Heart right ventricle (tissue), 16 donors: ENCODE measurements around the gene DEPDC5. TPM values are rescaled to one million over a fixed set of nuclear protein-coding genes. Genes with fewer than 3 reads are reported as not detected.

Experiments used
- ATAC-seq, 8 donors: fragments of 200-7000 bp; cut with Tn5 transposase; one replicate each; pipeline ENCODE4 v1.9.1; 2020; ENCODE audit warnings: mild to moderate bottlenecking in 8 of 8, moderate library complexity in 8 of 8, moderate number of reproducible peaks in 1 of 8
- DNase-seq, 2 donors: peaks; one replicate each; pipeline ENCODE4 v3.0.0-alpha.2; 2020
- H3K27ac ChIP-seq, 10 donors: fragments of 200-600 bp; sonication (generic) in 2 of 10; one replicate each; pipeline versions ENCODE4 v1.5.0 to v1.8.0; 2020 to 2022; ENCODE audit warnings: mild to moderate bottlenecking in 3 of 10
- H3K27me3 ChIP-seq, 7 donors: fragments of 200-600 bp; one replicate each; pipeline ENCODE4 v1.8.0; 2021 to 2022; ENCODE audit warnings: mild to moderate bottlenecking in 2 of 7
- H3K36me3 ChIP-seq, 9 donors: fragments of 200-600 bp; sonication (generic) in 1 of 9; one replicate each; pipeline versions ENCODE4 v1.5.0 to v1.8.0; 2020 to 2022; ENCODE audit warnings: mild to moderate bottlenecking in 2 of 9
- H3K4me1 ChIP-seq, 9 donors: fragments of 200-600 bp; sonication (generic) in 1 of 9; one replicate each; pipeline versions ENCODE4 v1.5.0 to v1.8.0; 2020 to 2022; ENCODE audit warnings: mild to moderate bottlenecking in 4 of 9
- H3K4me3 ChIP-seq, 10 donors: fragments of 200-600 bp; sonication (generic) in 2 of 10; one replicate each; pipeline versions ENCODE4 v1.5.0 to v1.8.0; 2020 to 2022; ENCODE audit warnings: mild to moderate bottlenecking in 7 of 10, moderate library complexity in 2 of 10
- H3K9me3 ChIP-seq, 11 donors: fragments of 200-600 bp in 10 of 11; sonication (generic) in 2 of 11; one replicate each; pipeline versions ENCODE4 v1.5.0 to v1.8.0; 2013 to 2022; ENCODE audit warnings: mild to moderate bottlenecking in 2 of 11, control low read depth in 1 of 11, moderate library complexity in 1 of 11
- WGBS, 2 donors: extraction: QIAGEN DNeasy Blood & Tissue Kit; methylation state at CpG; one replicate each; pipeline ENCODE4 v1.1.7; 2013; ENCODE audit warnings: inconsistent platforms in 1 of 2; 5-methylcytosine and 5-hydroxymethylcytosine counted together
- intact Hi-C, 10 donors: fragments of 100-400 bp; cut with DNase I; formaldehyde crosslinking; loops; one replicate each; pipeline versions ENCODE4 v1.11.1 to v1.14.2; 2022
- polyA plus RNA-seq, 2 donors: library from polyadenylated mRNA; stranded (reverse); fragments of 200-250 nt; gene quantifications; one replicate each; pipeline ENCODE4 v1.2.3, GENCODE V29; 2013
- total RNA-seq, 10 donors: library from RNA; stranded (reverse); fragmentation: NEBNext Ultra II Directional in 3 of 10; extraction: Animal tissue kit (Norgen Biotek cat#: 25700) in 3 of 10; gene quantifications; one replicate each; pipeline versions ENCODE4 v1.2.1 to v1.2.4, GENCODE V29; 2021 to 2023
- TF ChIP-seq, protein P1 (sequence below), 9 donors: fragments of 200-600 bp; sonication (generic) in 2 of 9; IDR thresholded peaks; one replicate each; pipeline versions ENCODE4 v1.5.0 to v1.8.0; 2021 to 2022; ENCODE audit warnings: antibody characterized with exemption in 9 of 9, mild to moderate bottlenecking in 5 of 9, moderate library complexity in 1 of 9
- donor health status: Arrhythmogenic right ventricular cardiomyopathy.
- donor health status: ischemic (EF 13 %, LVEDD 7.1; RV severe dilation, severe dysfunction).
- donor health status: healthy with polysubstance abuse.
- donor health status: DM: no; HTN: yes; CAD: no.
- donor health status: DM: no; HTN: no; CAD: no.
- donor health status: ischemic (EF 25% LVEDD 6.9; RV normal size, moderate dysfunction).
- donor health status: ischemic (EF 25% LVEDD 5.7; RV mildly dilated, moderate dysfunction).
- donor health status: healthy.
- donor health status: DM: yes; HTN: yes; CAD: no.
- donor health status: Ischemic cardiomyopathy.
- donor health status: ischemic (EF 35%, LVEDD 5.7; RV mildly dilated, moderate dysfunction).
- donor health status: nonischemic (EF 11% LVEDD 7.7; RV severe dilation, severe dysfunction).
- donor health status: DM: yes; HTN: yes; CAD: no.
- donor health status: PGD.
- donor health status: ischemic (EF 29% LVEDD 5.4; RV normal size, mild dysfunction).
- donor health status: nonischemic (EF 23%, LVEDD 6.1; RV moderate dilation, normal function).

The DEPDC5 gene
- total and polyA plus RNA-seq, 12 donors: 6.2 to 19.1 (median 14.4) TPM

DNA sequence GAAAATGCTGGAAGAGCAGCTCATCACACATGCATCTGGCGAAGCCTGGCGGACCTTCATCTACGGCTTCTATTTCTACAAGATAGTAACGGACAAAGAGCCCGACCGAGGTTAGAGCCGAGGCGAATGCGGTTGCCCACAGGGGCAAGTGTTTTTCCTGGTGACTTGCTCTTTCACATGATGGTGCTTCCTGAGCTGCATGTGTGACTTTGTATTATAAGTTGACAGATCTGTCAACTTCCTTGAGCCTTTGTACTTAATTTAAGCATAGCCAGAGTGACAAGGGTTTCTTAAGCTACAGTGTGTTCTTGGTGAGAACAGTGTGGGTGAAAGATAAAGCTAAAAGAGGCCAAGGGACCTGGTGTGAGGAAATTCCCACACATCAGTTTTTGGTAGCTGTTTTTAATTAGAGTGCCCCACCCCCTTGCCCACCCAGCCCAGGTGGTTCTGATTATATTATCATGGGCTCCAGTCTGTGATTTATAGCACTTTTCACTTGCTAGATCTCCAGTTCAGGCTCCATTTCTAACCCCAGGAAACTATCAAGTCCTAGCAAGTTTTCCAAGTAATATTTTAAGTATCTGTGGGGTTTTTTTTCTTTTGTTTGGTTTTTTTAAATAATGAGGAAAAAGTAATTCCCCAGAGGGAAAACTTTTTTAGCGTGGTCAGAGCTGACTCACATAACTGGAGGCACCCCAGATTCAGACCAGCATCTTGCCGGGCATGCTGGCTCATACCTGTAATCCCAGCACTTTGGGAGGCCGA lies 122.5 kb downstream of the DEPDC5 start:
- intact Hi-C loops: no loop called here
- H3K27ac ChIP-seq: no peak overlapping the region
- no peaks in the 10 kb centered on the region for H3K9me3 ChIP-seq
- no peak overlapping the region for H3K4me3 ChIP-seq
- ATAC-seq (no peak), DNase-seq (no peak)
- H3K4me1 ChIP-seq: peaks cover 0 to 8% (median 0%) of the 10 kb centered on the region in 9 donors
- TF ChIP-seq, protein P1, sequence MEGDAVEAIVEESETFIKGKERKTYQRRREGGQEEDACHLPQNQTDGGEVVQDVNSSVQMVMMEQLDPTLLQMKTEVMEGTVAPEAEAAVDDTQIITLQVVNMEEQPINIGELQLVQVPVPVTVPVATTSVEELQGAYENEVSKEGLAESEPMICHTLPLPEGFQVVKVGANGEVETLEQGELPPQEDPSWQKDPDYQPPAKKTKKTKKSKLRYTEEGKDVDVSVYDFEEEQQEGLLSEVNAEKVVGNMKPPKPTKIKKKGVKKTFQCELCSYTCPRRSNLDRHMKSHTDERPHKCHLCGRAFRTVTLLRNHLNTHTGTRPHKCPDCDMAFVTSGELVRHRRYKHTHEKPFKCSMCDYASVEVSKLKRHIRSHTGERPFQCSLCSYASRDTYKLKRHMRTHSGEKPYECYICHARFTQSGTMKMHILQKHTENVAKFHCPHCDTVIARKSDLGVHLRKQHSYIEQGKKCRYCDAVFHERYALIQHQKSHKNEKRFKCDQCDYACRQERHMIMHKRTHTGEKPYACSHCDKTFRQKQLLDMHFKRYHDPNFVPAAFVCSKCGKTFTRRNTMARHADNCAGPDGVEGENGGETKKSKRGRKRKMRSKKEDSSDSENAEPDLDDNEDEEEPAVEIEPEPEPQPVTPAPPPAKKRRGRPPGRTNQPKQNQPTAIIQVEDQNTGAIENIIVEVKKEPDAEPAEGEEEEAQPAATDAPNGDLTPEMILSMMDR (IDR thresholded peaks at IDR 0.05): no peak
- no peaks in the 10 kb centered on the region for H3K27me3 ChIP-seq
- WGBS, 2 donors: 93 to 94% methylated on average over 12 of the region's 12 CpGs
- peaks cover 0 to 90% (median 17%) of the 10 kb centered on the region in 9 donors for H3K36me3 ChIP-seq

DNA sequence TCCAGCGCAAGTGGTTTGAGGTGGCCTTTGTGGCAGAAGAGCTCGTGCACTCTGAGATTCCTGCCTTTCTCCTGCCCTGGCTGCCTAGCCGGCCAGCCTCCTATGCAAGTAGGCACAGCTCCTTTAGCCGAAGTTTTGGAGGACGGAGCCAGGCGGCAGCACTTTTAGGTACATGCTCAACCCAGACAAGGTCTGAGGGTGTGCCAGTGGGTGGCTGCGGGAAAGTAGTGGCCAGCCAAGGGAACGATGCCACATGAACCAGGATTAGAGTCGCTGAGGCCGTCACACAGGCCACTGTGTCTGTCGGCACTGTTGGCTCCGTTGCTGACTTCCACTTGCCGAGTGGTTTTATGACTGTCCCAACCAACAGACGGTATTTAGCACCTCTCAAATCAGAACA lies 125.8 kb downstream of the DEPDC5 start:
- ATAC-seq: no peak

DNA sequence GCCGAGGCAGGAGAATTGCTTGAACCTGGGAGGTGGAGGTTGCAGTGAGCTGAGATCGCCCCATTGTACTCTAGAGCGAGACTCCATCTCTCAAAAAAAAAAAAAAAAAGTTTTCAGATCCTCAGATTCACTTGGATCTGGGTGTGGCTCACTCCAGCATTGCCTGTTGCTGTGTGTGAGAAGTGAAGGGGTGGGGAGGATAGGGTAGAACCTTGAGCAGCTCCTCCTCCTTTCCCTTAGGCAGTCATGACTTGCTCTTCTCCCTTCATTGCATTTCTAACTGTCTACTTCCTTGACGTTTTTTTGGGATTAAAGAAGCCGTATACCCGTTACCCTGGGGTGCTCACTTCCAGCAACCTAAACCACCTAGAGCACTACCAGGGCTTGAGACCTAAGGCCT lies 127.4 kb downstream of the DEPDC5 start:
- Histone ChIP-seq H3K27ac (no peak overlapping the region), H3K4me3 (no peak overlapping the region), H3K36me3 (peaks cover 0 to 82% (median 7%) of the 10 kb centered on the region in 9 donors), H3K9me3 (no peaks in the 10 kb centered on the region), H3K4me1 (no peaks in the 10 kb centered on the region), H3K27me3 (no peaks in the 10 kb centered on the region)
- ATAC-seq: no peak
- WGBS, 2 donors: 90 to 92% methylated on average over 6 of the region's 6 CpGs
- TF ChIP-seq, protein P1 (IDR thresholded peaks at IDR 0.05): no peak
- intact Hi-C loops: loop anchor here in 1 of 10 donors (2.0 kb wide), 1 partner anchor 76 kb away; no protein-coding TSS in a partner anchor
- no peak for DNase-seq

More for the DNA sequence above, 125.8 kb downstream of the DEPDC5 start:
- H3K27ac ChIP-seq: no peak overlapping the region
- TF ChIP-seq, protein P1 (IDR thresholded peaks at IDR 0.05): no peak
- no peak overlapping the region for H3K4me3 ChIP-seq
- H3K36me3 ChIP-seq: peaks cover 0 to 87% (median 16%) of the 10 kb centered on the region in 9 donors
- no peaks in the 10 kb centered on the region for H3K9me3 ChIP-seq
- intact Hi-C loops: no loop called here
- no peaks in the 10 kb centered on the region for H3K4me1 ChIP-seq
- 88 to 91% methylated on average over 14 of the region's 14 CpGs for WGBS, 2 donors
- H3K27me3 ChIP-seq: no peaks in the 10 kb centered on the region
- no peak for DNase-seq

DNA sequence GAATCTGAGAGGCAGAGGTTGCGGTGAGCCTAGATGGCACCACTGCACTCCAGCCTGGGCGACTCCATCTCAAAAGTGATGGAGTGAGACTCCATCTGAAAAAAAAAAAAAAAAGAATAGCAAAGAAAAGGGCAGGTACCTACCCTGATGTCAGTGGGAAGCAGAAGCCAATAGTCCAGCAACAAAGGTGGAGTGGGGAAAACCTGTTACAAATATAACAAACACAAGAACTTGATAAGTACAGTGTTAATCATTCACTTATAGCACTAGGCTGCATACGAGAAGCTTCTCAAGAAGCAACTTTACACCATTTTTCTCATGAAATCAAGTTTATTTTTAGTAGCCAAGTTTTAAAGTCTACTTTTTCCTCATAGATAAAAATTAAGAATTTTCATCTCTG lies 128.0 kb downstream of the DEPDC5 start:
- H3K36me3 ChIP-seq: peaks cover 0 to 75% (median 7%) of the 10 kb centered on the region in 9 donors
- 93 to 95% methylated on average over 3 of the region's 3 CpGs for WGBS, 2 donors
- intact Hi-C loops: loop anchor here in 1 of 10 donors (2.0 kb wide), 1 partner anchor 75 kb away; no protein-coding TSS in a partner anchor
- TF ChIP-seq, protein P1 (IDR thresholded peaks at IDR 0.05): no peak
- ATAC-seq: no peak
- H3K9me3 ChIP-seq: no peaks in the 10 kb centered on the region
- no peak overlapping the region for H3K4me3 ChIP-seq
- H3K4me1 ChIP-seq: no peaks in the 10 kb centered on the region
- H3K27ac ChIP-seq: no peak overlapping the region
- H3K27me3 ChIP-seq: no peaks in the 10 kb centered on the region
- DNase-seq: no peak
